Activated naive CD4-positive, alpha-beta T cell treated with anti-CD3 and anti-CD28 coated beads, Interleukin-2, amount 50 U/mL, for 24 hours (primary cell): ENCODE measurements around the gene TAF7L.
"Not testable (repeated sequence)": the region's sequence is repeated elsewhere in the genome, so short reads cannot be mapped to it uniquely, and the experiment has no call there.

Experiments used
- H3K27ac Mint-ChIP-seq: one replicate; pipeline ENCODE4 v1.8.0; 2021; ENCODE audit warnings: mild to moderate bottlenecking, mixed read lengths
- H3K27me3 Mint-ChIP-seq: one replicate; pipeline ENCODE4 v1.8.0; 2021; ENCODE audit warnings: mixed read lengths
- H3K36me3 Mint-ChIP-seq: one replicate; pipeline ENCODE4 v1.8.0; 2021; ENCODE audit warnings: mixed read lengths
- H3K4me1 Mint-ChIP-seq: one replicate; pipeline ENCODE4 v1.8.0; 2021; ENCODE audit warnings: mixed read lengths
- H3K4me3 Mint-ChIP-seq: one replicate; pipeline ENCODE4 v1.8.0; 2021; ENCODE audit warnings: mild to moderate bottlenecking, mixed read lengths
- H3K9me3 Mint-ChIP-seq: one replicate; pipeline ENCODE4 v1.8.0; 2021; ENCODE audit warnings: mixed read lengths

Gene TAF7L, protein sequence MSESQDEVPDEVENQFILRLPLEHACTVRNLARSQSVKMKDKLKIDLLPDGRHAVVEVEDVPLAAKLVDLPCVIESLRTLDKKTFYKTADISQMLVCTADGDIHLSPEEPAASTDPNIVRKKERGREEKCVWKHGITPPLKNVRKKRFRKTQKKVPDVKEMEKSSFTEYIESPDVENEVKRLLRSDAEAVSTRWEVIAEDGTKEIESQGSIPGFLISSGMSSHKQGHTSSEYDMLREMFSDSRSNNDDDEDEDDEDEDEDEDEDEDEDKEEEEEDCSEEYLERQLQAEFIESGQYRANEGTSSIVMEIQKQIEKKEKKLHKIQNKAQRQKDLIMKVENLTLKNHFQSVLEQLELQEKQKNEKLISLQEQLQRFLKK

DNA sequence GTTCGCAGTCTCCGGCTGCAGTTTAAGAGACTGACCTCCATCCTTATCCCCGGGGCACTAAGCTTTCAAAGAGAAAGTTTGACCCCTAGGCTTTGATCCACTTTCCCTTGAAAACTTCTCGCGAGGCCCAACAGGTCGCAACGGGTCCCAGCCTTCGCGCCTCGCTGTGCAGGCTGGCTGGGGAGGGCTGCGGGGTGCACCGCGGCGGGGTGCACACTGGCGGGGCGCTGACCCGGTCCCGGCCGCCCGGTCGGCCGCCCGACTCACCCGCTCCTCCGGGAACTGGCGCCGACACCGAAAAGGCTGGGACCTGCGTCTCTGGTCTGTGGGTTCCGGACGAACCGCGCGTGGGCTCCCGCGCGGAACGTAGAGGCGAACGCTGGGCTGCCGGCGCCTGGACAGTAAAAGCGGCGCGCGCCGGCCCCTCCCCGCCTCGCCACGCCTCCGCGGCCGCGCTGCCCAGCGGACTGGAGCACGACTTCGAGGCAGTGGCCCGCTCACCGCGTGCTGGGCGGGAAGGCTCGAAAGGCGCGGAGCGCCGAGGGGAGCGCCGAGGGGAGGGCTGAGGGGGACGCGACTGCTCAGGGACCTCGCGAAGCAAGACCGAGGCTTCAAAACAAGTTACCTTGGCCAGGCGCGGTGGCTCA, at the start of gene TAF7L:
Gene TAF7L (minus strand): TSS at position 378 of the 647 bp plus-strand sequence. CDS start 3,791 bp downstream, outside the sequence.
- Mint-ChIP-seq H3K27me3 (peaks cover 2% of the 10 kb centered on the region), H3K27ac (no peak within 1 kb of the TSS), H3K4me3 (no peak within 1 kb of the TSS), H3K4me1 (no peaks in the 10 kb centered on the region), H3K36me3 (no peaks in the 10 kb centered on the region), H3K9me3 (no peaks in the 10 kb centered on the region)

DNA sequence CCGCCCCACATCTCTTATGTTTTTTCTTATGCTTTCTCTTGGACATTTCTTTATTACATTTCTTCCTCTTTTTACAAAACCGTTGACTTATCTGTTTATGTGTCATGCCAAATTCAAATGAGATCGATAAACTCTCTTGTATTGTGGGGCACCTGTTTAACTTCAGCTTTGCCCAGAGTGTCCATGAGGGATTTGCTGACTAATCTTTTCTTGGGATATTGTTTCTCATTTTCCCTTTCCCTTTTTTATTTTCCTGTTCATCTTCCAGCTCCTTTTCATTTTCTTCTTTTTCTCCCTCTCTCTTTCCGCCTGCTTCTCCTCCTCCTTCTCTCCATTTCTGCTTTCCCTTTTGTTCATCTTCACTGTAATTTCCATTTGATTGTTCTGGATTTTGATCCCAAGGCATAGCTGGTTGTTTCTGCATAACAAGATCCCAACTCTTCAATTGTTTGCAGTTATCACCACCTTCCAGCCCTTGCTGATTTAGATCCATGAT, 46.7 kb upstream of the TAF7L start:
- H3K27ac Mint-ChIP-seq: no peak overlapping the region
- H3K36me3 Mint-ChIP-seq: peaks cover 3% of the 10 kb centered on the region
- no peaks in the 10 kb centered on the region for H3K4me1 Mint-ChIP-seq

DNA sequence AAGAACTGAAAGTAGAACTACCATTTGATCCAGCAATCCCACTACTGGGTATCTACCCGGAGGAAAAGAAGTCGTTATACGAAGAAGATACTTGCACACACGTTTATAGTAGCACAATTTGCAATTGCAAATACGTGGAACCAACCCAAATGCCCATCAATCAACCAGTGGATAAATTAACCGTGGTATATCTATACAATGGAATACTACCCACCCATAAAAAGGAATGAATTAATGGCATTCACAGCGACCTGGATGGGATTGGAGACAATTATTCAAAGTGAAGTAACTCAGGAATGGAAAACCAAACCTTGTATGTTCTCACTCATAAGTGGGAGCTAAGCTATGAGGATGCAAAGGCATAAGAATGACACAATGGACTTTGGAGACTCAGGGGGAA, 43.2 kb upstream of the TAF7L start:
- H3K4me3 Mint-ChIP-seq, H3K27me3 Mint-ChIP-seq, H3K36me3 Mint-ChIP-seq, H3K27ac Mint-ChIP-seq, H3K9me3 Mint-ChIP-seq, H3K4me1 Mint-ChIP-seq: not testable (repeated sequence)

More for the DNA sequence above, 46.7 kb upstream of the TAF7L start:
- Mint-ChIP-seq H3K4me3 (no peak overlapping the region), H3K27me3 (no peaks in the 10 kb centered on the region), H3K9me3 (no peaks in the 10 kb centered on the region)

DNA sequence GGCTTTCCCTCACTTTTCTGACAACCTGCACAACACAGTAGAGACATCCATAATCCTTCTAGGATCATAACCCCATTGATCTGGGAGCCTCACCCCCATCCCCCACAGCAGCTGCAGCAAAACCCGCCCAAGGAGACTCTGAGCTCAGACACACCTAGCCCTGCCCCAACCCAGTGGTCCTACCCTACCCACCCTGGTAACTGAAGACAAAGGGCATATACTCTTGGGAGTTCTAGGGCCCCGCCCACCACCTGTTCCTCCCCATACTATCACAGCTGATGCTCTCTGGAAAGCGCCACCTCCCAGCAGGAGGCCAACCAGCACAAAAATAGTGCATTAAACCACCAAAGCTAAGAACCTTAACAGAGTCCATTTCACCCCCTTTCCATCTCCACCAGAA, 35.5 kb upstream of the TAF7L start:
- not testable (repeated sequence) for H3K27me3 Mint-ChIP-seq, H3K27ac Mint-ChIP-seq, H3K9me3 Mint-ChIP-seq, H3K4me1 Mint-ChIP-seq, H3K36me3 Mint-ChIP-seq, H3K4me3 Mint-ChIP-seq

DNA sequence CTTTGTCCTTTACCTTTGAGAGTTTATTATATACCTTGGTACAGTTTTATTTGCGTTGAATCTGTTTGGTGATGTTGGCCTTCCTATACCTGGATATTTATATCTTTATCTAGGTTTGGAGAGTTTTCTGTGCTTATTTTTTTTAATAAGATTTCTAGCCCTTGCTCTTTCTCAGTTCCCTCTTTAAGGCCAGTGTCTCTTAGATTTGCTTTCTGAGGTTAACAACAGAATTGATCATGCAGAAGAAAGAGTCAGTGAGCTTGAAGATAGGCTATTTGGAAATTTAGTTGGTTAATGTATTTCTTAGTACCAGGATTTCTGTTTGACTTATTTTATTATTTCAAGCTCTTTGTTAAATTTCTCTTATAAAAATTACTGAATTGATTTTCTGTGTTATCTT, 12.7 kb upstream of the TAF7L start:
- no peaks in the 10 kb centered on the region for H3K27me3 Mint-ChIP-seq
- no peaks in the 10 kb centered on the region for H3K36me3 Mint-ChIP-seq
- H3K4me3 Mint-ChIP-seq: no peak overlapping the region
- no peak overlapping the region for H3K27ac Mint-ChIP-seq
- H3K4me1 Mint-ChIP-seq: no peaks in the 10 kb centered on the region
- H3K9me3 Mint-ChIP-seq: no peaks in the 10 kb centered on the region

DNA sequence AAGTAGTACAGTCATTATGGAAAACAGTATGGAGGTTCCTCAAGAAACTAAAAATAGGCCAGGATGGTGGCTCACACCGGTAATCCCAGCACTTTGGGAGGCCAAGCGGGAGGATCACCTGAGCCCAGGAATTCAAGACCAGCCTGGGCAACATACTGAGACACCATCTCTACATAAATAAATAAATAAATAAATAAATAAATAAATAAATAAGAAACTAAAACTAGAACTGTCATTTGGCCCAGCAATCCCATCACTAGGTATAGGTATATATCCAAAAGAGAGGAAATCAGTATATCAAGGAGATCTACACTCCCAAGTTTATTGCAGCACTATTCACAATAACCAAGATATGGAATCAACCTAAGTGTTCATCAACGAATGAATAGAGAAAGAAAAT, 4.5 kb upstream of the TAF7L start:
- H3K4me3 Mint-ChIP-seq, H3K9me3 Mint-ChIP-seq, H3K27me3 Mint-ChIP-seq, H3K36me3 Mint-ChIP-seq, H3K27ac Mint-ChIP-seq, H3K4me1 Mint-ChIP-seq: not testable (repeated sequence)

DNA sequence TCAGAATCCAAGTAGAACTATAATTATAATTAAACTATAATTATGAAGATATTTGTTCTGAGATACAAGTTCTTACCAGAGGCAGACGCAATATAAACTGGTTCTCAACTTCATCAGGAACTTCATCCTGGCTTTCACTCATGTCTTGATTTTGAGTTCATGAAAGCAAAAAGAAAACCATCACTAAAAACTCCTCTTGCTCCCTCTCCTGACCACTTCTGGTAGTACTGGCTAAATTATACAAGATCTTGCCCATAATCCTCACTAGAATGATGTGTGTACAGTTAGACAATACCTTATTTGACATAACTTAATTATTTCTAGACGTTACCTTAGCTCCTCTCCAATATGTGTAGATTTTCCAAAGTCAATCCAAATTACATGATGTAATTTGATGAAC, 3.7 kb downstream of the TAF7L start:
- H3K4me1 Mint-ChIP-seq: no peaks in the 10 kb centered on the region
- no peaks in the 10 kb centered on the region for H3K9me3 Mint-ChIP-seq
- peaks cover 1% of the 10 kb centered on the region for H3K27me3 Mint-ChIP-seq
- H3K27ac Mint-ChIP-seq: no peak overlapping the region
- no peak overlapping the region for H3K4me3 Mint-ChIP-seq
- no peaks in the 10 kb centered on the region for H3K36me3 Mint-ChIP-seq

DNA sequence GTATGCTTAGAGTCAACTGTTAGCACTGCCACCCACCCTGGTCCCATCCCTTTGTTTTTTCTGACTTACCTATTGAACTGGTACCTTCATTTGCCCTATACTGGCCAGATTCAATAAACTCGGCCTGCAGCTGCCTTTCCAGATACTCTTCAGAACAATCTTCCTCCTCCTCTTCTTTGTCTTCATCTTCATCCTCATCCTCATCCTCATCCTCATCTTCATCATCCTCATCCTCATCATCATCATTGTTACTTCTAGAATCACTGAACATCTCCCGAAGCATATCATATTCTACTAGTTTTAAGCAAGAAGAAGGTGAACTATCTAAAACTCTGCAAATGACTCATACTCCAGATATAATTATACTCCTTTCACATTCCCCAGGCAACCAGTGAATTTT, 14.9 kb downstream of the TAF7L start:
- H3K4me3 Mint-ChIP-seq: no peak overlapping the region
- H3K4me1 Mint-ChIP-seq: no peaks in the 10 kb centered on the region
- no peaks in the 10 kb centered on the region for H3K36me3 Mint-ChIP-seq
- no peaks in the 10 kb centered on the region for H3K27me3 Mint-ChIP-seq
- no peak overlapping the region for H3K27ac Mint-ChIP-seq
- H3K9me3 Mint-ChIP-seq: no peaks in the 10 kb centered on the region

DNA sequence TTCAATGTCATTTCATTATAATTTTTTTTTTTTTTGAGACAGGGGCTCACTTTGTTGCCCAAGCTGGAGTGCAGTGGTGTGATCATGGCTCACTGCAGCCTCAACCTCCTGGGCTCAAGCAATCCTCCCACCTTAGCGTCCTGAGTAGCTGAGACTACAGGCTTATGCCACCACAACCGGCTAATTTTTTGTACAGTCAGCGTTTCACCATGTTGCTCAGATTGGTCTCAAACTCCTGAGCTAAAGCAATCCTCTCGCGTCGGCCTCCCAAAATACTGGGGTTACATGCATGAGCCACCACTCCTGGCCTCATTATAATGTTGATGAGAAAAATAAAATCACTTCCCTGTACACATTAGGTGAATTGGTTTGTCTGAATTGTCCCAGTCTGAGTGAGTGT, 16.9 kb downstream of the TAF7L start:
- no peaks in the 10 kb centered on the region for H3K9me3 Mint-ChIP-seq
- H3K4me3 Mint-ChIP-seq: no peak overlapping the region
- no peaks in the 10 kb centered on the region for H3K36me3 Mint-ChIP-seq
- no peaks in the 10 kb centered on the region for H3K4me1 Mint-ChIP-seq
- H3K27ac Mint-ChIP-seq: no peak overlapping the region
- no peaks in the 10 kb centered on the region for H3K27me3 Mint-ChIP-seq

DNA sequence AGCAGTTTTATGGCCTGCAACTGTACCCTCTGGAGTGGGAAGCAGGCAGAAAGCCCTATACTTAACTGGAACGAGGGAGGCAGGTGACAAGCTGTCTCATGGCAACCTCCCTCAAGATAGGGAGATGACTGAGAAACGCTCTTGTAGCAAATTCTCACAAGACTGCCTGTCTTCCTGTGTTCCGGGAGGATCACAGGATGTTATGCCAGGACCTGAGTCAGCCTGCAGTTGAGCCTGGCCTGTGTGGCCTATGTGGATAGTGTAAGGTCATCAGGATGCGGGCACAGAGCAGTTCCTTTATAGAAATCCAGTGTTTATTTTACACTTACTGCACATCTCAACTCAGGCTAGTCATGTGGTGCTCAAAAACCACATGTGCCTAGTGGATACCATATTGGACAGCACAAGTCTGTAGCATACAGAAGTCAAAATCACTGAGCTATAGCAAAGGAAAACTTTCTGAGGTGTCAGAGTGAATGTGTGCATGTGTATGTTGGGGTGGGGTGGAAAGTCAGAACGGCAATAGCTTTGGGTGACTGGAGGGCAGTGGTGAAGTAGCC, 25.2 kb downstream of the TAF7L start:
- Mint-ChIP-seq H3K36me3 (no peaks in the 10 kb centered on the region), H3K9me3 (no peaks in the 10 kb centered on the region), H3K27ac (no peak overlapping the region)

DNA sequence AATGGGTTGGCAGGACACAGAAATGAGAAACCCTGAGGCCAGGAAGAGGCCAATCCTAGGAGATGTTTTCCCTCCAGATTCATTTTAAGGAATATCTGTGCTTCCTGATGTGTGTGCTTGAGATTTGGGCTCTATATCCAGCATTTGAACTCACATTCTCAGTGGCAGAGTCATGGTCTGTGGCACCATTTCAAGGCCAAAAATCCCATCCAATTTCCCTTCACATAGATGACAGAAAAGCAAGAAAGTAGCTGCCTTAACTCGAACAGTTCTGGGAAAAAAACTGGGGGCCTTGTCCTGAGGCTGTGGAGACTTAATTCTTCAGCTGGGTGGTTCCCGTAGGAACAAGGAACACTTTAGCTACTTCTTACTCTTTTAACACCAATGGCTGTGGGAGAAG, 27.4 kb downstream of the TAF7L start:
- Mint-ChIP-seq H3K4me1 (no peaks in the 10 kb centered on the region), H3K4me3 (no peak overlapping the region), H3K27ac (no peak overlapping the region), H3K36me3 (no peaks in the 10 kb centered on the region), H3K27me3 (no peaks in the 10 kb centered on the region), H3K9me3 (no peaks in the 10 kb centered on the region)

More for the DNA sequence above, 25.2 kb downstream of the TAF7L start:
- Mint-ChIP-seq H3K4me1 (no peaks in the 10 kb centered on the region), H3K27me3 (no peaks in the 10 kb centered on the region), H3K4me3 (no peak overlapping the region)

DNA sequence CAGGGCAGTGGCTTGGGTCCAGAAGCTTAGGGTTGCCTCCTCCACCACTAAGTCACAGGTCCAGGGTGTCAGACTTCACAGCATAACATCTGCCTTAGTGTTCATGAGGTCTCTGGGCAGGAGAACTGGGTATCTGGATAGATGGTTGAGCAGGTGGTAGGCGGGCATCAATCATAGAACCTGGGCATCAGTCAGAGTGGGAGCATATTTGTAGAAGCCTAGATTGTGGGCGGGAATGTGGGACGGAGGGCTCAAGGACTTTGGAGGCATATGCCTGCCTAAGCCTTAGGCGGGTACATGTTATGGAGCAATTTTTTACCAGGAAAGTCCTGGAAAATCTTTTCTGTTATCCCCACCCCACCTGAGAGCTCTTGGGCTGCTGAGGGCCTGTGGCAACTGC, 28.5 kb downstream of the TAF7L start:
- H3K27ac Mint-ChIP-seq: no peak overlapping the region
- H3K4me3 Mint-ChIP-seq: no peak overlapping the region
- H3K36me3 Mint-ChIP-seq: no peaks in the 10 kb centered on the region
- H3K27me3 Mint-ChIP-seq: no peaks in the 10 kb centered on the region
- peaks cover 3% of the 10 kb centered on the region for H3K4me1 Mint-ChIP-seq
- no peaks in the 10 kb centered on the region for H3K9me3 Mint-ChIP-seq

DNA sequence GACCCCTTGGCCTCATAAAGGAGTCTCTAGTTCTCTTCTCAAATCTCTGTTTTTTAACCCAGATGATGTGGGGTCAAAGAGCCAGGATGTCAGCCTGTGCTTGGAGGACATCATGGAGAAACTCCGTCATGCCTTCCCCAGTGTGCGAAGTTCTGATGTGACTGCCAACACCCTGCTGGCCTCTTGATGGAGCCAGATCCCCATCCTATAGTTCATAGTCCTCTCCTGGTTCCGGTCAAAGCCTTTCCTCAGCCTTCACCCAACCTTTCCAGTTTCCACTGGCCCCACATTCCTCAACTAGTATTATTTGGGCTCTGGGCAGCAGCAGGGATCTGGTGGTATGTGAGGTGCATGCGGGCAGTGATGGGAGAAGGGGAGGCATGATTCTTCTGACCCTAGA, 30.7 kb downstream of the TAF7L start:
- Mint-ChIP-seq H3K36me3 (no peaks in the 10 kb centered on the region), H3K27ac (no peak overlapping the region), H3K9me3 (no peaks in the 10 kb centered on the region), H3K4me3 (no peak overlapping the region), H3K27me3 (no peaks in the 10 kb centered on the region), H3K4me1 (peaks cover 5% of the 10 kb centered on the region)

DNA sequence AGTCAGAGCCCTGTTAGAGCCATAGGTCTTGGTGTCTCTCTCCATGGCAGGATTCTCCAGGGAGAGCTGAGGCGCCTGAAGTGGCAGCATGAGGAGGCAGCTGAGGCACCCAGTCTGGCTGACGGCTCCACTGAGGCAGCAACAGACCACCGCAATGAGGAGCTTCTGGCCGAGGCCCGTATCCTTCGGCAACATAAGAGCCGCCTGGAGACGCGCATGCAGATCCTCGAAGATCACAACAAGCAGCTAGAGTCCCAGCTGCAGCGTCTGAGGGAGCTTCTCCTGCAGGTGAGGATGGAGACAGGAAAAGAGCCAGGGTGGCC, 32.9 kb downstream of the TAF7L start:
- H3K4me3 Mint-ChIP-seq: no peak overlapping the region
- no peaks in the 10 kb centered on the region for H3K36me3 Mint-ChIP-seq
- no peaks in the 10 kb centered on the region for H3K9me3 Mint-ChIP-seq
- no peak overlapping the region for H3K27ac Mint-ChIP-seq
- H3K4me1 Mint-ChIP-seq: peaks cover 5% of the 10 kb centered on the region
- no peaks in the 10 kb centered on the region for H3K27me3 Mint-ChIP-seq

DNA sequence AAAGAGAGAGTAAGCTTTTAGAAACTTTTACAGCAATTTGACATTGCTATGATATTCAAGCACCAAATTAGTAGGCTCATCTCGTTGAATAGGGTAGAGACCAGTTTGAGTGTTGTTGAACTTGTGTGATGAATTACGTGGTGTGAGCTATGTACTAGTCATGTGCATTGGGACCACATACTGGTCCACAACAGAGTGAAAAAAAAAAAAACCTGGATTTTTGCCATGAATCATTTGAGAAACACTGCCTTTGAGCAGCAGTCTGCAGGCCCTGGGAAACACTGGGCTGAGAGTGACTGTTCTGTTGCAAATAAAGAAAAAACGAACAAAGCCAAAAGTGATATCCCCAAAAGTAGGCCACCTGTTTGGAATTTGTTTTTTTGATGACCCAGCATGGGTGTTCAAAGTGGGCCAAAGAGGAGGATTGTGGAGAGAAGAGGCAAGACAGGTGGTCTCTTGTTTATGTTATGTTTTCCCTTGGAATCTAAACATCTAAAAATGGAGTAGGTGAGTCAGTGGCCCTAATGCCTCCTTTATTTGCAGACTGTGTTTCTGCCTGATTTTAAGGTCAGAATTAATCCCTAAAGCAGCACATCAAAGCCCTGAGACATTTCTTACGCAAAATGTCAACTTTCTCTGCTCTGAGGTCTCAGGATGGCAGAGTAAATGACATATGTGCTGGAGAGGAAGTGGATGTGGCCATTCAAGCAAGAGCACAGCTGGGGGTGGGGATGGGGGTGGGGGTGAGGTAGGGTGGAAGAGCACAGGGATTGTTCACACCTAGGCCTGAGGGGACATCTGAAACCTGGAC, 33.5 kb downstream of the TAF7L start:
- H3K27ac Mint-ChIP-seq: no peak overlapping the region
- no peaks in the 10 kb centered on the region for H3K36me3 Mint-ChIP-seq

DNA sequence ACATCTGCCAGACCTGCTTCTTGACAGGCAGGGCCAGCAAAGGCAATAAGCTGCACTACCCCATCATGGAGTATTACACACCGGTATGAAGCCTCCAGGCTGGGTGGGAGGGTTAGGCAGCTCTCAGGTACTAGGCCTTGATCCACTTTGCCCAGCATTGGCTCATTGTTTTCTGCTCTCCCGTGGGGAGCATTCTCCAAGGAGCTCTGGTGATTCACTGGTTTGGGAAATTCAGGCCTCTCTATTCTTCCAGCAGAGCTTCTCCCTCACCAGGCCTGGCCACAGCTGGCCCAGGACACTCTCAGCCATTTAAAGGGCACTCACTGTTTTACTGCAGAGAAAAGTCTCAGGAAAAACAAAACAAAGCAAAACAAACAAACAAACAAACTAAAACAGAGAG, 38.5 kb downstream of the TAF7L start:
- Mint-ChIP-seq H3K4me1 (peaks cover 2% of the 10 kb centered on the region), H3K27ac (no peak overlapping the region), H3K9me3 (no peaks in the 10 kb centered on the region), H3K36me3 (no peaks in the 10 kb centered on the region), H3K27me3 (no peaks in the 10 kb centered on the region), H3K4me3 (no peak overlapping the region)

More for the DNA sequence above, 33.5 kb downstream of the TAF7L start:
- H3K27me3 Mint-ChIP-seq: no peaks in the 10 kb centered on the region
- H3K4me3 Mint-ChIP-seq: no peak overlapping the region
- H3K9me3 Mint-ChIP-seq: no peaks in the 10 kb centered on the region
- peaks cover 5% of the 10 kb centered on the region for H3K4me1 Mint-ChIP-seq
